Fibroblast of pulmonary artery (primary cell): ENCODE measurements around the gene PIM3.

ENCODE experiments used
- DNase-seq: peaks from one replicate; pipeline ENCODE4 v3.0.0-alpha.2; 2010; ENCODE audit warnings: low read depth
- H3K4me3 ChIP-seq: replicated peaks from 2 replicates; pipeline ENCODE4 v1.5.1; 2011; ENCODE audit warnings: low read depth, mild to moderate bottlenecking, control low read depth, low read length, moderate library complexity
- CTCF ChIP-seq: IDR thresholded peaks from 2 replicates; pipeline ENCODE4 v1.5.1; 2011; ENCODE audit warnings: mild to moderate bottlenecking, control low read depth, low read length, inconsistent platforms; ENCODE audit errors: missing control alignments

Gene PIM3

GRCh38 chr22:50011447-50012210 lies 51.1 kb downstream of the PIM3 start:
- DNase-seq = no peak
- TF ChIP-seq CTCF = no peak
- H3K4me3 ChIP-seq = no peak overlapping the region

GRCh38 chr22:50012211-50013181 lies 51.9 kb downstream of the PIM3 start, which contains the start of gene IL17REL:
Gene IL17REL, minus strand, starts transcription at chr22:50012765. Its CDS starts 119 bp downstream, at chr22:50012646.
- TF ChIP-seq CTCF = peak; percentile 25
- DNase-seq = peak; percentile 25

More at GRCh38 chr22:50012211-50013181, 51.9 kb downstream of the PIM3 start, which contains the start of gene IL17REL:
- no peak within 1 kb of the TSS for H3K4me3 ChIP-seq
